ENCODE data around the gene SERPINA3.
"Not testable (repeated sequence)": the region's sequence is repeated elsewhere in the genome, so short reads cannot be mapped to it uniquely, and the experiment has no call there.

SERPINA3 gene

DNA sequence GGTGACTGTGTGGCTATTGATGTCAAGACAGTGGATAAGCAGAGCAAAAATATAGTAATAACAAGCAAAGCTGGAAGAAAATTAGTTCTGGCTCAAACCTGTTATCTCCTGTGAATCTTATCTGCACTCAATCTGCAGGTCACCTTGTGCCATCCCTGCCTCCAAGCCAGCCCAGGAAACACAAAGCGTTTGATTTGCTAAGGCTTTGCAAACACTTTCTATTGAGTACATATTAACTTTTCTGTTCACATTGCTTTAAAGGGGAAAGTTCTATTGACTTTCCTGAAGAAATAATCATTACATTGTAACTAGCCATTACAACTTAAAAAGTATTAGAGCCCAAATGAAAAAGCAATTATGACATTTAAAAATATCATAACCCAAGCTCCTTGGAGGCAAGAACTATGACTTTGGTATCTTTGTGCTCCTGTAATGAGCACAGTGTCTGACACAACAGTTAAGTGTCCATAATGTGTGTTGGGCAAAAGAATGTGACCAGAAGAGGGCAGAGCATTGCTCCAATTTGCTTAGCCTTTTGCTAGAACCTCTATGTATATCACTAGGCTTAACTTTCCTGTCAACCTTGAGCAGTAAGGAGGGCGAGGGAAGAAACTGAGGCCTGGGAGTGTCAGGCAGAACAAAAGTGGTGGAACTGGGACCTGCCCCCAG, 24.7 kb downstream of the SERPINA3 start:
- no peak for DNase-seq

GRCh38 chr14:94637814-94638213, 25.6 kb downstream of the SERPINA3 start:
- not testable (repeated sequence) for DNase-seq

DNA sequence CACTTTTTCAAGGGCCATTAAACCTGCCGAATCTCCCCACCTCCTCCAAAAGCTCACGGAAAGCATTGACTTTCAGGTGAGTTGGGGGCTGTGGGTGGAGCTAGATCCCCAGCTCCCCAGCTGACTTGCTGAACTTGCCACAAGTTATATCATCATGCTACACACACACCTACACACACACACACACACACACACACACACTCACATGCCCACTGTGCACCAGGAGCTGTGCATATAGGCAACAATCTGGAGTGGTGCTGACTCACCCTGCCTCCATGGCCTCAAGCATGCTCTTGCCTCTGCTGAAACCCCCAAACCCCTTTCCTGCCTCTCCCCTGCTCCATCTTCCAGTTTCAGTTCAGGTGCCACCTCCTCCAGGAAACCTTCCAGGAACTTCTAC, 26.1 kb downstream of the SERPINA3 start:
- DNase-seq, result no peak

- no peak for DNase-seq
Observed at GRCh38 chr14:94638961-94639817, 27.0 kb downstream of the SERPINA3 start.

DNA sequence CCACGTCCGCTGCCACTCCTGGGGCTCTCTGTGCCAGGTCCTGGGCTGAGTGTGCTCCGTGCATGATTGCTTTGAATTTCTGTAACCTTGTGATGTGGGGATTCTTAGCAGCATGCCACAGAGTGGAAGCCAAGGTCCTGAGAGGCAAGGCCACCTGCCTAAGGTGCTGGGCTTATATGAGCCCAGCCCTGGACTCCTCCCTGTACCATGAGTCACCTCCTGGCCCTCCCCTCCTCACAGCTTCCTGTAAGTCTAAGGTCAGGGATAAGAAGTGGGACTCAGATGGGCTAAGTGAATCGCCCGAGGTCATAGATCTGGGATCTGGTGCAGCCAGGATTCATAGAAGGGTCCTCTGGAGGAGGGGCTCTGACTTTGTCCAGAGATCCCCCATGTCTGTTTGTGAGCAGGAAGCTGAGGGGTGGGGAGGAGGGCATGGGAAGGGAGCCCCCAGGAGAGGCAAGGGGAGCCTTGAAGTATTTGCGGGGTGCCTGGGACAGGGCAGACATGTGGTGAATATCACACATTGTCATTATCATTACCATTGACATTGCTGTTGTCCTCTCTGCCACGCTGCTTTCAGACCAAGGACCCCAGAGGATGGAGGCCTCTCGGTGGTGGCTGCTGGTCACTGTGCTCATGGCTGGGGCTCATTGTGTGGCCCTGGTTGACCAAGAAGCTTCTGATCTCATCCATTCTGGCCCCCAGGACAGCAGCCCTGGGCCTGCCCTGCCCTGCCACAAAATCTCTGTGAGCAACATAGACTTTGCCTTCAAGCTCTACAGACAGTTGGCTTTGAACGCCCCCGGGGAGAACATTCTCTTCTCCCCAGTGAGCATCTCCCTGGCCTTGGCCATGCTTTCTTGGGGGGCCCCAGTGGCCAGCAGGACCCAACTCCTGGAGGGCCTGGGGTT, 28.8 kb downstream of the SERPINA3 start:
- no peak for DNase-seq

DNA sequence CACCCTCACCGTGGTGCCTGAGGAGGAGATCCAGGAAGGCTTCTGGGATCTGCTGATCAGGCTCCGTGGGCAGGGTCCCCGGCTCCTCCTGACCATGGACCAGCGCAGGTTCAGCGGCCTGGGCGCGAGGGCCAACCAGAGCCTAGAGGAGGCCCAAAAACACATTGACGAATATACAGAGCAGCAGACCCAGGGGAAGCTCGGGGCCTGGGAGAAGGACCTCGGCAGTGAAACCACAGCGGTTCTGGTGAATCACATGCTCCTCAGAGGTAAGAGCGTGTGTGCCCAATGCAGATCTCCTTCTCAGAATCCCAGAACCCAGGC, 29.4 kb downstream of the SERPINA3 start:
- no peak for DNase-seq

- DNase-seq, result no peak
Observed at GRCh38 chr14:94643316-94644101, 31.3 kb downstream of the SERPINA3 start.

GRCh38 chr14:94644102-94644535, 31.9 kb downstream of the SERPINA3 start:
- no peak for DNase-seq

DNA sequence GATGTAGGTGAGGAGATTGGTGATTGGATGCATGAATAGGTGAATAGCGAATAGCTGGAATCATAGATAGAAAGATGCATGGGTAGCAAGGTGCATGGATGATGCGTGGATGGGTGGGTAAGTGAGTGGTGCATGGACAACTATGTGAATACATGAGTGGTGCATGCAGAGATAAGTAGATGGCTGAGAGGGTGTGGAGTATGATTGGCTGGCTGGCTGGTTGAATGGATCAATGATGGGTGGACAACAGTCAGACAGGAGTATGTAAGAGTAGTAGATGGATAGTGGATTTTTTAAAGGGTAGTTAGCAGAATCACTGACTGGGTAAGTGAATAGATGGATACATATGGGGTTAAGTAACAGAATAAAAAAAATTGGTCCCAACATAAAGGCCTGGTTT, 33.9 kb downstream of the SERPINA3 start:
- DNase-seq, result no peak

DNA sequence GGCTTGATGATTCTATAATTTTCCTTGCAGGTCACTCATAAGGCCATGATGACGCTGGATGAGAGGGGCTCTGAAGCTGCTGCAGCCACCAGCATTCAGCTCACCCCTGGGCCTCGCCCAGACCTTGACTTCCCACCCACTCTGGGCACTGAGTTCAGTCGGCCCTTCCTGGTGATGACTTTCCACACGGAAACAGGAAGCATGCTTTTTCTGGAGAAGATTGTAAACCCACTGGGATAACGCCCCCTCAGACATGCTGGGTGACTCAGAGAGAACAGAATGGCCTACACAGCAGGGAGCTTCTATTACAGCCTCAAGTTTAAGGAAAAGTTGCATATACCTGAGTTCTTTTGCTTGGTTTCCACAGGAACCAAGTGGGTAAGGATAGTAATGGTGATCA, 34.3 kb downstream of the SERPINA3 start:
- no peak for DNase-seq

DNA sequence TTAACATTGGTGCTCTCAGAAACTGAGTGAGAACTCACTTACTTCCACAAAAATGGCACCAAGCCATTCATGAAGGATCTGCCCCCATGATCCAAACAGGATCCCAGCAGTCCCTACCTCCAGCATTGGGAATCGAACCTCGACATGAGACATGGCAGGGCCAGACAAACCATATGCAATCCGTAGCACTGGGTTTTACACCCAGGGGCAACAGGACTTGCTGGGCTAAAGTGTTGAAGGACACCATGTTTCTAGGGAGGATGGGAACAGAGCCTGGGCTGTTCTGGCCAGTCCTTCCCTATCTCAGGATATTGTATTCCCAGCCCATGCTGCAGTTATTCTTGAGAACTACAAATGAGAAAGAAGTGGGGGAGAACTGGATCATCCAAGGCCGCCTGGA, 36.6 kb downstream of the SERPINA3 start:
- DNase-seq, result no peak

DNA sequence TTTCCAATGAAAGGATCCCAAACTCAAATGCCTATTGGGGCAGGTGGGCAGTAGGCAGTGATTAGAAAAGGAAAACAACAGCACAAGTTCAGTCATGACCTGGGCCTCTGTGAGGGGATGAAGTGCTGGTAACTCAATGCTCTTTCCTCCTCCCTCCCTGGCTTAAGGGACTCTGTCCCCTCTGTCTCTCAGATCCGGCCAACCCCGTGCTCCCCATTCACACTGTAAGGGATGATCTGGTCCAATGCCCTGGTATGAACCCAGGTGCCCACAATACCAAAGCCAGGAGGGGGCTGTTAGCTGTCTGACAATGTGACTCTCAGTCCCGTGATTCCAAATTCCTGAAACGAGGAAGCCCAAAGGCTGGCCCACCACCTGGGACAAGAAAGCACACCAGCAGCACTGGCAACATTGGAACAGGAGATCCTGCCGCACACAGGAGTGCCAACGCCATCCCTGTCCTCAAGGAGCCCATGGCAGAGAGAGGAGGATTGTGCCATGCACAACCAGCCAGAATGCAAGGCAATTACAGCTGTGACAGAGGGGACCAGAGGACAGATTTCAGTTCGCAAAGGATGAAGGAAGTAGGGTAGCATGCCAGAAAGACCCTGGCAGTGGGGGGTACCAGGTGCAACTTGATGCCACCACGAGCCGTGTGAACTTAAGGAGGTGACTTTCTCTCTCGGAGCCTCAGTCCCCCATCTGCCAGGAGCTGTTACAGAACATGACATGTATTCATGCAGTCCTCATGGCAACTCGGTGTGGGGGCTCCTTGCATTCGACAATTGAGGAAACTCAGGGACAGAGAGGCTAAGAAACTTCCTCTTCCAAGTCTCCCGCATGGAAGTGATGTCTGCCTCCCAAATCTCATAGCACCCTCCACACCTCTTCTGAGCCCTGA, 37.6 kb downstream of the SERPINA3 start:
- DNase-seq, result no peak

GRCh38 chr14:94650444-94650775, 38.2 kb downstream of the SERPINA3 start:
- no peak for DNase-seq

- DNase-seq, result no peak
Observed at GRCh38 chr14:94650806-94651805, 38.9 kb downstream of the SERPINA3 start.

- DNase-seq, result no peak
Observed at GRCh38 chr14:94653321-94653720, 41.1 kb downstream of the SERPINA3 start.

DNA sequence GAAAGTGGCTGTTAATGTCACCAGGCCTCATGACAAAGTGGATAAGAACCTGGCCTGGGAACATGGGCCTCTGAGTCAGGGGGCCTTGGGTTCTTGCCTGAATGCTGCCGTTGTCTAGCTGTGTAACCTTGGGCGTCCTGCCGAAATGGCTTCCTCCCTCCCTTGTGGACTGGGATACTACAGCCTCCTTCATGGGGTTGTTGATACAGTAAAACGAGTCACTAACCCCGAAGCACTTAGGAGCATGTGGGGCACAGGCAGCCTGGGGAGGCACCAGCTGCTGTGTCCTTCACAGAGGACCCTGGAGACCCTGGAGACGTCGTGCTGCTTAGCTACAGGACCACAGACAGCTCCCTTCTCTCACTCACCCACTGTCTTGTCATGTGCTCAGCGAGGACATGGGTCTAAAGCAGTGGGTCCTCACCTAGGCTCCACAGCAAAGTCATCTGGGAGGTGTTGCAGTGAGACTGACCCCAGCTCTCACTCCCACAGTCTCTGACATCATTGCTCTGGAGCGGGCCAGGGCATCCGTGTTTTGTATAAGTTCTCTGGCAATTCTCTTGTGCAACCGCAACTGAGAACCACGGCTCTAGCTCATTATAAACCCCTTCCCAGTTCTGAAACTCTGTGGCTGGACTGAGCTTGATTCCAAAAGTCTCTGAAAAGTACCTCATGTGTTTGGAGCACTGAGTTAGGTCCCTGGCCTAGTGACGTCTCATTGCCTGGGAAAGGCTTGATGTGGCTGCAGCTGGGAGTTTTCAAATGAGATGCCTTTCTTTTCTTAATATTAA, 42.1 kb downstream of the SERPINA3 start:
- no peak for DNase-seq

GRCh38 chr14:94655169-94655710, 43.0 kb downstream of the SERPINA3 start:
- DNase-seq, result no peak

DNA sequence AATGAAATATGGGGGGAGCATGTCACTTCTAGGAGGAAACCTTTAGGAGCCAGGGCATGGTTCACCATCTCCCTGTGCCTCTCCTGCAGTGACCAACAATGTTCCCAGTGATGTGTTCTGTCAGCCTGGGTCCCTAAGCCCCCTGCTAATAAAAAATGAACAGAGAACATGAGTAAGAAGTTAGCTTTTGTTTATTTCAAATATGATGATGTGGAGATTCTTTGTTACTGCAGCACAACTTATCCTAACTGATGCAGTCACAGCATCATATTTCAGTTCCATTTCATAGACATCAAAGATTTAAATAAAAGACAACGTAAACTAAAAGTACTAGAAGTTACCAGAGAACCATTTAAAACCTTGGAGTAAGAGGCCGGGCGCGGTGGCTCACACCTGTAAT, 43.9 kb downstream of the SERPINA3 start:
- no peak for DNase-seq

DNA sequence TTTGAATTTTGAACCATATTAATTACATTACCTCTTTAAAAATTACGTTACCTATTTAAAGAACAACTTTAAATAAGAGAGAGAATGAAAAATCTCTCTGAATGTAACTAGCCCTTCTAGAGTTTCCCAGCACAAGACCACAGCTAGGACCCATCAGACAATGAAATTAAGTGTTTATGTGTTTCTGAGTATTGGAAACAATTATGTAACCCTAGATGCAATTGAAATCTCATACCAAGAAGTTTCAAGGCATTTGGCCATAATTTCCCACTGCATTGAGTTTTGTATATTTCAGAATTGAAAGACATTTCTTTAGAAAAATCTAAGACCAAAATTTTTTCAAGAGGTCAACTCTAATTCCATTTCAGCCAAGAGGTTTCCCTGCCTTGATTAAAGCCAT, 47.1 kb downstream of the SERPINA3 start:
- no peak for DNase-seq
